Measurements from ENCODE around the gene IPO9. TPM values are rescaled to one million over a fixed set of nuclear protein-coding genes. Genes with fewer than 3 reads are reported as not detected.
"Not testable (repeated sequence)": the region's sequence is repeated elsewhere in the genome, so short reads cannot be mapped to it uniquely, and the experiment has no call there.

The IPO9 gene
- total RNA-seq, 4 donors from 2014 or later: 8.8 to 48.5 (median 35.2) TPM

DNA sequence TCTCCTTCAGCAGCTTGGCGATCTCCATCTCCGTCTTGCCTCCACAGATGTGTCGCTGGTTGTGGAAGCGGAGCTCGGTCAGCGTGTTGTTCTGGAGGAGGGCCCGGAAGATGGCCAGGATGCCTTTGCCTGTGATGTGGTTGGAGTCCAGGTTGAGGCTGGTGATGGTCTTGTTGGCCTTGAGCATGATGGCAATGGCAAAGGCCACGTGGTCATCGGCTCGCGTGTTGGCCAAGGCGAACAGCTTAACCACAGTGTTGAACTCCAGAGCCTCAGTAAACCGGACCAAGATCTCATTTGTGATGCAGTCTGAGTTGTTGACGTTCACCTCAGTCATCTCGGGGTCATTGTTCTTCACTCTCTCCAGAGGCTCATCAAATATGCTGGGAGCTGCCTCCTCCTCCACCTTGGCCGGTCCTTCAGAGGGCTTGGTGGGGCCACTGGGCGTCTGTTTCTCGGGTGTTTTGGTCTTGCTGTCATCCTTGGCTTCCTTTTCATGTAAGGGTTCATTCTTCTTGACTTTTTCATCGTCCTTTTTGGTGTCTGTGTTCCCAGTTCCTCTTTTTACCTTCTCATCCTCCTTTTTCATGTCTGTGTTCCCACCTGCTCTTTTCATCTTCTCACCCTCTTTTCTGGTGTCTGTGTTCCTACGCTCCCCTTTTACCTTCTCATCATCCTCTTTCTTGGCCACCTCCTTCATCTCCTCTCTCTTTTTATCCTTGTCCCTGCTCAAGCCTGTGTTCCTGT lies 70.9 kb downstream of the IPO9 start:
- Histone ChIP-seq H3K36me3 (no peaks in the 10 kb centered on the region), H3K4me3 (no peak overlapping the region), H3K9me3 (no peaks in the 10 kb centered on the region), H3K27me3 (no peaks in the 10 kb centered on the region), H3K27ac (peak overlapping the region; percentile 82 to 85), H3K4me1 (peaks cover 9 to 14% of the 10 kb centered on the region in 2 donors)
- intact Hi-C loops (cut with DNase I; ENCODE audit: low total_unique reads): no loop called here
- DNase-seq: peak in 1 of 2 donors; percentile 31
- no peak for TF ChIP-seq POLR2A (IDR thresholded peaks at IDR 0.05)
- TF ChIP-seq, protein P1, sequence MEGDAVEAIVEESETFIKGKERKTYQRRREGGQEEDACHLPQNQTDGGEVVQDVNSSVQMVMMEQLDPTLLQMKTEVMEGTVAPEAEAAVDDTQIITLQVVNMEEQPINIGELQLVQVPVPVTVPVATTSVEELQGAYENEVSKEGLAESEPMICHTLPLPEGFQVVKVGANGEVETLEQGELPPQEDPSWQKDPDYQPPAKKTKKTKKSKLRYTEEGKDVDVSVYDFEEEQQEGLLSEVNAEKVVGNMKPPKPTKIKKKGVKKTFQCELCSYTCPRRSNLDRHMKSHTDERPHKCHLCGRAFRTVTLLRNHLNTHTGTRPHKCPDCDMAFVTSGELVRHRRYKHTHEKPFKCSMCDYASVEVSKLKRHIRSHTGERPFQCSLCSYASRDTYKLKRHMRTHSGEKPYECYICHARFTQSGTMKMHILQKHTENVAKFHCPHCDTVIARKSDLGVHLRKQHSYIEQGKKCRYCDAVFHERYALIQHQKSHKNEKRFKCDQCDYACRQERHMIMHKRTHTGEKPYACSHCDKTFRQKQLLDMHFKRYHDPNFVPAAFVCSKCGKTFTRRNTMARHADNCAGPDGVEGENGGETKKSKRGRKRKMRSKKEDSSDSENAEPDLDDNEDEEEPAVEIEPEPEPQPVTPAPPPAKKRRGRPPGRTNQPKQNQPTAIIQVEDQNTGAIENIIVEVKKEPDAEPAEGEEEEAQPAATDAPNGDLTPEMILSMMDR (IDR thresholded peaks at IDR 0.05): no peak

DNA sequence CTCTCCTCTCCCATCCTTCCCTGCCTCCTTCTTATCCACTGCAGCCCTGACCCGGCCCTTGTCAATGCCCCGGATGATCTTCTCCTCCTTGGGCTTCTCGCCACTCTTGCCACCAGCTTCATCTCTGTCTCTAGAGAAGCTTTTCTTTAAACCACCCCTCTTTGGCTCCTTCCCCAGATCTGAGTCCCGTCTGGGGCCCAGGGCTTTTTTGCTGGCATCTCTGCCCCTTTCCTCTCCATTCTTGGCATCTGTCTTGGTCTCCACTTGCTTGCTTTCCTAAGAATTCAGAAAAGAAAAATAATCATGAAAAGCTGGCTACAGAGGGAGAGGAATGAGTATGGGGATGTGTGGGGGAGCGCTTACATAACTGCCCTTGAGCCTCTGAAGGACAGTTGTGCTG lies 71.5 kb downstream of the IPO9 start:
- Histone ChIP-seq H3K9me3 (no peaks in the 10 kb centered on the region), H3K27me3 (no peaks in the 10 kb centered on the region), H3K36me3 (no peaks in the 10 kb centered on the region), H3K4me3 (no peak overlapping the region), H3K4me1 (peaks cover 14% of the 10 kb centered on the region in 2 donors), H3K27ac (peak overlapping the region; percentile 82 to 85)
- TF ChIP-seq, protein P1 (IDR thresholded peaks at IDR 0.05): no peak
- TF ChIP-seq POLR2A (IDR thresholded peaks at IDR 0.05): no peak
- intact Hi-C loops (cut with DNase I; ENCODE audit: low total_unique reads): no loop called here
- no peak for DNase-seq

DNA sequence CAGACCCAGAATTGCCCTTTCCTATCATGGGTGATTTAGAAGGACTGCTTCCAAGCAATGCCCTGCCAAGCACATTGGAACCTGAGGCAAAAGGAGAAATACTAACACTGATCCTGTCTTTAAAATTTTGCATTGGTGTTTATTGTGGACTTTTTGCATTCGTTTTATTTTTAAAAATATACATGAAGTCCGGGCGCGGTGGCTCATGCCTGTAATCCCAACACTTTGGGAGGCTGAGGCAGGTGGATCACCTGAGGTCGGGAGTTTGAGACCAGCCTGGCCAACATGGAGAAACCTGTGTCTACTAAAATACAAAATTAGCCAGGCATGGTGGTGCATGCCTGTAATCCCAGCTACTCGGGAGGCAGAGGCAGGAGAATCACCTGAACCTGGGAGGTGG lies 72.1 kb downstream of the IPO9 start:
- H3K36me3 ChIP-seq; H3K9me3 ChIP-seq; DNase-seq; H3K4me3 ChIP-seq; intact Hi-C loops (cut with DNase I; ENCODE audit: low total_unique reads); H3K27me3 ChIP-seq: not testable (repeated sequence)
- Histone ChIP-seq H3K4me1 (peaks cover 19 to 20% of the 10 kb centered on the region in 2 donors), H3K27ac (peak overlapping the region; percentile 82 to 85)

DNA sequence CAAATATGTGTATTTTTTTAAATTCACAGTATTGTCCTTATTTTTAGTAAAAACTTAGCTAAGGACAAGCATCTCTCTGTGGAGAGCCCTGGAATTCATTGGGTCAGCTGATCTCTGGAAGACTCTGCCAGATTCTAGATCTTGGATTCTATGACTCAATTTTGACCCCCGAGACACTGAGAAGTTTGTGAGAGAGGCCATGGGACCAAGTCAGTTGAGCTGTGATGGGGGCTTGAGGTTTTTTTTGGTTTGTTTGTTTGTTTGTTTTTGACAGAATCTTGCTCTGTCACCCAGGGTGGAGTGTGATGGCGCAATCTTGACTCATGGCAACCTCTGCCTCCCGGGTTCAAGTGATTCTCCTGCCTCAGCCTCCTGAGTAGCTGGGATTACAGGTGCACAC lies 73.2 kb downstream of the IPO9 start:
- TF ChIP-seq, protein P1 (IDR thresholded peaks at IDR 0.05): no peak
- no peak for TF ChIP-seq POLR2A (IDR thresholded peaks at IDR 0.05)
- Histone ChIP-seq H3K9me3 (no peaks in the 10 kb centered on the region), H3K36me3 (no peaks in the 10 kb centered on the region), H3K27ac (peak overlapping the region; percentile 94 to 98), H3K4me3 (no peak overlapping the region), H3K4me1 (peaks cover 26 to 29% of the 10 kb centered on the region in 2 donors), H3K27me3 (no peaks in the 10 kb centered on the region)
- peak in 1 of 2 donors; percentile 38 for DNase-seq
- intact Hi-C loops (cut with DNase I; ENCODE audit: low total_unique reads): no loop called here

DNA sequence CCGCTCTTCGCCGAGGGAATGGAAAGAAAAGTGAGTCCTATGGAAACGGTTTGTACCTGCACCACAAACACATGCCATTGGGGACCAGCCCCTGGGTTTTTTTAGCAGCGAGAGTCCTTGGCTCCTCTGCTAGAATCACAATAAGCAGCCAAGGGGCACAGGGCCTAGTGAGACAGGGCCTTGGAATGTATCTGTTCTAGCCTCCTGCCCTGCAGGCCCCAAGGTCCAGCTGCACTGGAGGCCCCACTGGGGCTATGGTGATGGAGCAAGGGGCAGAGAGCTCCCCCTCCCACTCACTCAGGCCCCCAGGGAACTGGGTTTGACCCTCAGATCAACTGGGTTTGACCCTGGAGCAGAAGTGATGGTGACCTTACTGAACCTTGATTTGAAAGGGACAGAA lies 74.2 kb downstream of the IPO9 start:
- Histone ChIP-seq H3K9me3 (no peaks in the 10 kb centered on the region), H3K27me3 (no peaks in the 10 kb centered on the region), H3K4me3 (no peak overlapping the region), H3K4me1 (peaks cover 26 to 35% of the 10 kb centered on the region in 2 donors), H3K36me3 (no peaks in the 10 kb centered on the region), H3K27ac (peak overlapping the region; percentile 94 to 98)
- DNase-seq: peak; percentile 71 to 85
- intact Hi-C loops (cut with DNase I; ENCODE audit: low total_unique reads): no loop called here
- TF ChIP-seq, protein P1 (IDR thresholded peaks at IDR 0.05): no peak
- TF ChIP-seq POLR2A (IDR thresholded peaks at IDR 0.05): no peak

All from uterus (tissue), 4 donors.